ENCODE results near the gene NTM.

Gene NTM

GRCh38 chr11:131572423-131572822 lies 202.0 kb downstream of the NTM start:
- DNase-seq, result no peak

GRCh38 chr11:131579932-131580387 lies 209.5 kb downstream of the NTM start:
- DNase-seq, result peak in 1 of 2 donors; percentile 12

- DNase-seq, result no peak
Measured at GRCh38 chr11:131580476-131580875, 210.1 kb downstream of the NTM start.

- no peak for DNase-seq
Measured at GRCh38 chr11:131581046-131581445, 210.6 kb downstream of the NTM start.

- DNase-seq, result no peak
Measured at GRCh38 chr11:131582021-131582525, 211.7 kb downstream of the NTM start.

- DNase-seq, result no peak
Measured at GRCh38 chr11:131583421-131583820, 213.0 kb downstream of the NTM start.

GRCh38 chr11:131583938-131584337 lies 213.5 kb downstream of the NTM start:
- no peak for DNase-seq

GRCh38 chr11:131584785-131585592 lies 214.6 kb downstream of the NTM start:
- DNase-seq, result peak in 1 of 2 donors; percentile 4

- DNase-seq, result no peak
Measured at GRCh38 chr11:131588057-131588456, 217.6 kb downstream of the NTM start.

GRCh38 chr11:131591051-131591461 lies 220.6 kb downstream of the NTM start:
- DNase-seq, result no peak

- no peak for DNase-seq
Measured at GRCh38 chr11:131592152-131592551, 221.7 kb downstream of the NTM start.

GRCh38 chr11:131592734-131593133 lies 222.3 kb downstream of the NTM start:
- no peak for DNase-seq

GRCh38 chr11:131593301-131593700 lies 222.9 kb downstream of the NTM start:
- DNase-seq, result no peak

GRCh38 chr11:131595797-131596196 lies 225.4 kb downstream of the NTM start:
- DNase-seq, result no peak

- no peak for DNase-seq
Measured at GRCh38 chr11:131597890-131598289, 227.5 kb downstream of the NTM start.

- DNase-seq, result no peak
Measured at GRCh38 chr11:131598305-131598704, 227.9 kb downstream of the NTM start.

- DNase-seq, result no peak
Measured at GRCh38 chr11:131599285-131599684, 228.9 kb downstream of the NTM start.

- no peak for DNase-seq
Measured at GRCh38 chr11:131600628-131601027, 230.2 kb downstream of the NTM start.

GRCh38 chr11:131601586-131601985 lies 231.2 kb downstream of the NTM start:
- DNase-seq, result no peak

GRCh38 chr11:131602431-131602830 lies 232.0 kb downstream of the NTM start:
- no peak for DNase-seq

GRCh38 chr11:131606811-131607335 lies 236.5 kb downstream of the NTM start:
- no peak for DNase-seq

GRCh38 chr11:131609337-131609736 lies 238.9 kb downstream of the NTM start:
- no peak for DNase-seq

- DNase-seq, result no peak
Measured at GRCh38 chr11:131609921-131610320, 239.5 kb downstream of the NTM start.

- DNase-seq, result no peak
Measured at GRCh38 chr11:131611322-131611721, 240.9 kb downstream of the NTM start.

Data from inflammatory macrophage treated with lipopolysaccharide for 1 hour (primary cell).